HCT116 (cell line): ENCODE measurements around the gene RHBDF1. TPM values are rescaled to one million over a fixed set of nuclear protein-coding genes. Genes with fewer than 3 reads are reported as not detected.

Experiments
- ATAC-seq: fragments of 200-7000 bp; cut with Tn5 transposase; 2 replicates; pipeline ENCODE4 v1.9.1; 2020; ENCODE audit warnings: mild to moderate bottlenecking, moderate library complexity
- BruUV-seq: library from RNA; stranded (reverse); fragments of 400-500 nt; replicated peaks from 2 replicates; lab custom pipeline; 2021; lab: Mats Ljungman, UMichigan
- CTCF ChIA-PET: fragments of 300-600 bp; sonication (Branson Sonifier 250); formaldehyde crosslinking; loops from one replicate; lab custom pipeline; 2021; ENCODE audit warnings: antibody characterized with exemption; lab: Charles Lee
- POLR2A ChIA-PET: fragments of 300-600, 350-600 bp; sonication (Branson Sonifier 250); formaldehyde crosslinking; loops from one replicate; lab custom pipeline; 2021; ENCODE audit warnings: antibody characterized with exemption; lab: Charles Lee
- RAD21 ChIA-PET, 2 experiments: fragments of 300-600 bp; sonication (Branson Sonifier 250); formaldehyde crosslinking; loops; one replicate each; lab custom pipeline; 2023; ENCODE audit warnings: low total read pairs in 2 of 2; ENCODE audit not compliant: uncharacterized antibody in 2 of 2, unreplicated experiment in 2 of 2, low non-redundant PET in 1 of 2; lab: Charles Lee
- DNase-seq: peaks from one replicate; pipeline ENCODE4 v3.0.0-alpha.2; 2010; ENCODE audit warnings: low read depth, low spot score
- H2AFZ ChIP-seq: fragments of 200-600 bp; shearing (Covaris generic), sonication (generic); 2 replicates; pipeline ENCODE4 v1.6.1; 2017; ENCODE audit warnings: low read depth, mixed run types, mixed read lengths, antibody characterized with exemption, low read length; ENCODE audit not compliant: poor library complexity, severe bottlenecking
- H3K27ac ChIP-seq: 2 replicates; pipeline ENCODE4 v1.5.1; 2012; ENCODE audit warnings: low read depth, low read length
- H3K27me3 ChIP-seq: fragments of 200-600 bp; sonication (generic); 2 replicates; pipeline ENCODE4 v1.6.1; 2016; ENCODE audit warnings: mixed run types, low read length, mixed read lengths; ENCODE audit not compliant: insufficient read depth
- H3K36me3 ChIP-seq, 2 experiments: fragments of 200-500 bp in 1 of 2; fragments of 200-600 bp in 1 of 2; sonication (Bioruptor generic) in 1 of 2; sonication (generic) in 1 of 2; 2 replicates each; pipeline versions ENCODE4 v1.5.1 to v1.6.1; 2014 to 2016; ENCODE audit warnings: low read length in 2 of 2, inconsistent platforms in 1 of 2, mixed read lengths in 1 of 2, mixed run types in 1 of 2; ENCODE audit not compliant: insufficient read depth in 2 of 2, control insufficient read depth in 1 of 2
- H3K4me1 ChIP-seq, 2 experiments: fragments of 200-600 bp in 1 of 2; sonication (generic) in 1 of 2; 2 replicates each; pipeline versions ENCODE4 v1.5.1 to v1.6.1; 2012 to 2017; ENCODE audit warnings: low read length in 2 of 2, inconsistent platforms in 1 of 2, mild to moderate bottlenecking in 1 of 2, mixed read lengths in 1 of 2, mixed run types in 1 of 2, moderate library complexity in 1 of 2; ENCODE audit not compliant: insufficient read depth in 2 of 2, control insufficient read depth in 1 of 2
- H3K4me2 ChIP-seq: fragments of 200-600 bp; sonication (generic); 2 replicates; pipeline ENCODE4 v1.6.1; 2017; ENCODE audit warnings: mixed run types, low read length, mixed read lengths
- H3K4me3 ChIP-seq, 2 experiments: fragments of 200-600 bp in 1 of 2; sonication (generic) in 1 of 2; replicated peaks in 1 of 2; 2 replicates each; pipeline ENCODE4 v1.5.1; 2011 to 2016; ENCODE audit warnings: low read length in 2 of 2, control low read depth in 1 of 2, low read depth in 1 of 2, mild to moderate bottlenecking in 1 of 2, mixed read lengths in 1 of 2, mixed run types in 1 of 2
- H3K79me2 ChIP-seq: fragments of 200-600 bp; sonication (generic); 2 replicates; pipeline ENCODE4 v1.6.1; 2017; ENCODE audit warnings: mild to moderate bottlenecking, mixed run types, low read length, moderate library complexity, mixed read lengths; ENCODE audit not compliant: insufficient read depth
- H3K9ac ChIP-seq: fragments of 200-600 bp; sonication (generic); 2 replicates; pipeline ENCODE4 v1.6.1; 2016; ENCODE audit warnings: low read length, mixed read lengths
- H3K9me2 ChIP-seq: fragments of 200-600 bp; sonication (generic), shearing (Covaris generic); 2 replicates; pipeline ENCODE4 v1.6.1; 2017; ENCODE audit warnings: mixed run types, mild to moderate bottlenecking, moderate library complexity; ENCODE audit not compliant: insufficient read depth
- H3K9me3 ChIP-seq, 2 experiments: fragments of 200-500 bp in 1 of 2; fragments of 200-600 bp in 1 of 2; sonication (Bioruptor generic) in 1 of 2; sonication (generic) in 1 of 2; 2 replicates each; pipeline ENCODE4 v1.6.1; 2014 to 2017; ENCODE audit warnings: low read length in 2 of 2, mixed read lengths in 2 of 2, inconsistent platforms in 1 of 2, low read depth in 1 of 2, mild to moderate bottlenecking in 1 of 2, mixed run types in 1 of 2, moderate library complexity in 1 of 2; ENCODE audit not compliant: control insufficient read depth in 1 of 2, insufficient read depth in 1 of 2
- H4K20me1 ChIP-seq: fragments of 200-600 bp; sonication (generic), shearing (Covaris generic); 2 replicates; pipeline ENCODE4 v1.6.1; 2017; ENCODE audit warnings: mixed run types, mild to moderate bottlenecking, moderate library complexity; ENCODE audit not compliant: insufficient read depth
- ATF3 ChIP-seq: IDR thresholded peaks from 2 replicates; pipeline ENCODE4 v1.6.1; 2012
- CBX3 ChIP-seq: IDR thresholded peaks from 2 replicates; pipeline ENCODE4 v1.6.1; 2012; ENCODE audit warnings: low read depth
- CTCF ChIP-seq, 3 experiments: fragments of 200-600 bp in 1 of 3; sonication (generic) in 1 of 3; IDR thresholded peaks in 2 of 3; conservative IDR thresholded peaks in 1 of 3; 2 replicates each; pipeline ENCODE4 v1.5.1; 2012 to 2017; ENCODE audit warnings: low read depth in 2 of 3, low read length in 2 of 3, antibody characterized with exemption in 1 of 3, borderline replicate concordance in 1 of 3, control low read depth in 1 of 3, mild to moderate bottlenecking in 1 of 3, mixed read lengths in 1 of 3, mixed run types in 1 of 3, moderate library complexity in 1 of 3; ENCODE audit not compliant: insufficient read depth in 1 of 3
- EGR1 ChIP-seq: IDR thresholded peaks from 2 replicates; pipeline ENCODE4 v1.6.1; 2012; ENCODE audit warnings: low read depth
- EZH2phosphoT487 ChIP-seq: fragments of 200-600 bp; IDR thresholded peaks from 2 replicates; pipeline ENCODE4 v1.6.1; 2018; ENCODE audit warnings: antibody characterized with exemption, borderline replicate concordance
- JUND ChIP-seq: IDR thresholded peaks from 2 replicates; pipeline ENCODE4 v1.6.1; 2012
- MAX ChIP-seq: IDR thresholded peaks from 2 replicates; pipeline ENCODE4 v1.6.1; 2012
- POLR2A ChIP-seq: IDR thresholded peaks from 2 replicates; pipeline ENCODE4 v1.7.0; 2011; ENCODE audit warnings: borderline replicate concordance; ENCODE audit not compliant: insufficient read depth, insufficient read length; ENCODE audit errors: extremely low read depth
- POLR2AphosphoS5 ChIP-seq: IDR thresholded peaks from 2 replicates; pipeline ENCODE4 v1.6.1; 2011; ENCODE audit warnings: mild to moderate bottlenecking, low read depth, low read length, moderate library complexity
- RAD21 ChIP-seq: IDR thresholded peaks from 2 replicates; pipeline ENCODE4 v1.6.1; 2012; ENCODE audit warnings: low read depth, mild to moderate bottlenecking
- SIN3A ChIP-seq: IDR thresholded peaks from 2 replicates; pipeline ENCODE4 v1.6.1; 2012; ENCODE audit warnings: low read depth
- SP1 ChIP-seq: IDR thresholded peaks from 2 replicates; pipeline ENCODE4 v1.6.1; 2012; ENCODE audit warnings: low read depth
- SRF ChIP-seq: IDR thresholded peaks from 2 replicates; pipeline ENCODE4 v1.6.1; 2012; ENCODE audit warnings: low read depth
- TCF7L2 ChIP-seq: IDR thresholded peaks from 2 replicates; pipeline ENCODE4 v1.7.0; 2011; ENCODE audit warnings: borderline replicate concordance, inconsistent platforms; ENCODE audit not compliant: insufficient read depth, insufficient read length; ENCODE audit errors: extremely low read depth
- YY1 ChIP-seq: IDR thresholded peaks from 2 replicates; pipeline ENCODE4 v1.6.1; 2011; ENCODE audit warnings: low read length, low read depth, moderate library complexity, mild to moderate bottlenecking; ENCODE audit not compliant: insufficient replicate concordance; ENCODE audit errors: extremely low read depth
- ZBTB33 ChIP-seq: IDR thresholded peaks from 2 replicates; pipeline ENCODE4 v1.6.1; 2011; ENCODE audit warnings: mild to moderate bottlenecking, low read length, moderate library complexity; ENCODE audit not compliant: insufficient replicate concordance; ENCODE audit errors: extremely low read depth
- ZFX ChIP-seq: fragments of 450-650 bp; IDR thresholded peaks from 2 replicates; pipeline ENCODE4 v1.6.1; 2017
- ZNF274 ChIP-seq: fragments of 200-500 bp; sonication (Bioruptor generic); IDR thresholded peaks from 2 replicates; pipeline ENCODE4 v1.6.1; 2014; ENCODE audit warnings: mild to moderate bottlenecking, low read depth, low read length, inconsistent platforms
- intact Hi-C: fragments of 100-400 bp; cut with micrococcal nuclease; formaldehyde crosslinking; loops from 2 replicates; pipeline ENCODE4 v1.10.0; 2022
- total RNA-seq: library from RNA; stranded (reverse); gene quantifications from one replicate; pipeline ENCODE4 v1.2.1, GENCODE V29; 2021; ENCODE audit not compliant: unreplicated experiment

Gene RHBDF1
- total RNA-seq, 1 experiment from 2014 or later, result 19.8 TPM

GRCh38 chr16:85865-86264 lies 13.4 kb upstream of the RHBDF1 start:
- H3K36me3 ChIP-seq, result no peaks in the 10 kb centered on the region

GRCh38 chr16:85407-85782 lies 13.0 kb upstream of the RHBDF1 start:
- BruUV-seq, result no TSS peak
- H3K9me3 ChIP-seq, result no peaks in the 10 kb centered on the region
- no peak for ATAC-seq
- H3K79me2 ChIP-seq, result no peaks in the 10 kb centered on the region
- H3K27ac ChIP-seq, result no peak overlapping the region
- H3K9ac ChIP-seq, result no peak overlapping the region
- H2AFZ ChIP-seq, result no peak overlapping the region
- no peaks in the 10 kb centered on the region for H4K20me1 ChIP-seq
- no peaks in the 10 kb centered on the region for H3K27me3 ChIP-seq
- ChIA-PET POLR2A (no interaction called here), RAD21 (no interaction called here), CTCF (interaction anchor here (1.9 kb wide), 1 partner anchor 12 kb away, joined by 5 read pairs; no protein-coding TSS in a partner anchor)
- no peak for DNase-seq
- H3K4me1 ChIP-seq, result no peaks in the 10 kb centered on the region
- H3K4me3 ChIP-seq, result no peak overlapping the region
- H3K36me3 ChIP-seq, result no peaks in the 10 kb centered on the region
- no peaks in the 10 kb centered on the region for H3K9me2 ChIP-seq
- intact Hi-C loops, result no loop called here
- no peak overlapping the region for H3K4me2 ChIP-seq
- TF ChIP-seq ZBTB33 (no peak), EGR1 (no peak), RAD21 (no peak), SIN3A (no peak), CBX3 (no peak), MAX (no peak), ATF3 (no peak), ZNF274 (no peak), CTCF (IDR thresholded peaks at IDR 0.05 in 2 of 3, conservative IDR thresholded peaks at IDR 0.05 in 1 of 3; ENCODE audit: borderline replicate concordance in 1 of 3, insufficient read depth in 1 of 3, low read depth in 2 of 3, low read length in 2 of 3) (no peak), ZFX (no peak), YY1 (no peak), POLR2A (no peak), SP1 (no peak), TCF7L2 (no peak), EZH2phosphoT487 (no peak), SRF (no peak)

More at GRCh38 chr16:85865-86264, 13.4 kb upstream of the RHBDF1 start:
- no peak overlapping the region for H3K4me2 ChIP-seq
- H2AFZ ChIP-seq, result no peak overlapping the region
- H3K79me2 ChIP-seq, result no peaks in the 10 kb centered on the region
- no peak for DNase-seq
- TSS peak; percentile 44 for BruUV-seq
- RAD21 ChIA-PET, result no interaction called here
- ATAC-seq, result no peak
- no peaks in the 10 kb centered on the region for H3K9me2 ChIP-seq
- no peaks in the 10 kb centered on the region for H3K9me3 ChIP-seq
- TF ChIP-seq JUND (no peak), EZH2phosphoT487 (no peak), SRF (no peak), RAD21 (no peak), POLR2AphosphoS5 (no peak), EGR1 (no peak), SP1 (no peak), CBX3 (no peak)
- TF ChIP-seq, all 23 proteins: peak for 0
- no peak overlapping the region for H3K9ac ChIP-seq
- no peak overlapping the region for H3K27ac ChIP-seq
- no peaks in the 10 kb centered on the region for H3K4me1 ChIP-seq
- no peaks in the 10 kb centered on the region for H3K27me3 ChIP-seq
- ChIA-PET CTCF (no interaction called here), POLR2A (no interaction called here)
- intact Hi-C loops, result no loop called here
- no peaks in the 10 kb centered on the region for H4K20me1 ChIP-seq
- no peak overlapping the region for H3K4me3 ChIP-seq
